Keratinocyte (primary cell): ENCODE data around the gene PRDM10. TPM values are rescaled to one million over a fixed set of nuclear protein-coding genes. Genes with fewer than 3 reads are reported as not detected.

Experiments
- DNase-seq: peaks from one replicate; pipeline ENCODE4 v3.0.0-alpha.2; 2011; ENCODE audit warnings: low read depth, missing footprints, low spot score
- FAIRE-seq: peaks from 2 replicates; lab custom pipeline; 2011; peaks lifted over from hg19 to GRCh38; lab: Jason Lieb, UNC
- H2AFZ ChIP-seq: 2 replicates; pipeline ENCODE4 v1.6.0; 2012; ENCODE audit warnings: low read length, control low read depth, inconsistent platforms; ENCODE audit not compliant: control insufficient read depth
- H3K27ac ChIP-seq: 2 replicates; pipeline ENCODE4 v1.5.1; 2011; ENCODE audit warnings: low read length; ENCODE audit not compliant: control insufficient read depth, insufficient read depth
- H3K27me3 ChIP-seq: 3 replicates; pipeline ENCODE4 v1.6.0; 2011; ENCODE audit warnings: low read length; ENCODE audit not compliant: control insufficient read depth, insufficient read depth; ENCODE audit errors: extremely low read depth
- H3K36me3 ChIP-seq, 2 experiments: 2 replicates in 1 of 2; 3 replicates in 1 of 2; pipeline ENCODE4 v1.5.1; 2011; ENCODE audit warnings: low read length in 2 of 2, mild to moderate bottlenecking in 1 of 2; ENCODE audit not compliant: control insufficient read depth in 2 of 2, insufficient read depth in 2 of 2; ENCODE audit errors: extremely low read depth in 1 of 2
- H3K4me1 ChIP-seq: 3 replicates; pipeline ENCODE4 v1.5.1; 2011; ENCODE audit warnings: low read length; ENCODE audit not compliant: control insufficient read depth, insufficient read depth; ENCODE audit errors: extremely low read depth
- H3K4me2 ChIP-seq: 3 replicates; pipeline ENCODE4 v1.6.0; 2011; ENCODE audit warnings: low read depth, low read length; ENCODE audit not compliant: control insufficient read depth, insufficient read depth; ENCODE audit errors: extremely low read depth
- H3K4me3 ChIP-seq, 3 experiments: fragments of 200-600 bp in 1 of 3; sonication (generic) in 1 of 3; 2 replicates in 2 of 3; 3 replicates in 1 of 3; pipeline ENCODE4 v1.5.1; 2011 to 2016; ENCODE audit warnings: low read length in 3 of 3, mild to moderate bottlenecking in 3 of 3, control low read depth in 2 of 3, inconsistent platforms in 1 of 3, low read depth in 1 of 3, mixed read lengths in 1 of 3, mixed run types in 1 of 3, moderate library complexity in 1 of 3; ENCODE audit not compliant: control insufficient read depth in 2 of 3, insufficient read depth in 2 of 3; ENCODE audit errors: extremely low read depth in 1 of 3
- H3K79me2 ChIP-seq: 2 replicates; pipeline ENCODE4 v1.6.0; 2012; ENCODE audit warnings: low read length; ENCODE audit not compliant: control insufficient read depth, insufficient read depth
- H3K9ac ChIP-seq: 3 replicates; pipeline ENCODE4 v1.6.0; 2011; ENCODE audit warnings: low read length; ENCODE audit not compliant: control insufficient read depth, insufficient read depth; ENCODE audit errors: extremely low read depth
- H3K9me1 ChIP-seq: 3 replicates; pipeline ENCODE4 v1.6.0; 2011; ENCODE audit warnings: low read length; ENCODE audit not compliant: control insufficient read depth, insufficient read depth; ENCODE audit errors: extremely low read depth
- H3K9me3 ChIP-seq: 2 replicates; pipeline ENCODE4 v1.5.1; 2012; ENCODE audit warnings: low read depth, low read length; ENCODE audit not compliant: control insufficient read depth
- H4K20me1 ChIP-seq: 3 replicates; pipeline ENCODE4 v1.6.0; 2011; ENCODE audit warnings: low read length; ENCODE audit not compliant: control insufficient read depth, insufficient read depth; ENCODE audit errors: extremely low read depth
- CTCF ChIP-seq, 3 experiments: IDR thresholded peaks in 1 of 3; conservative IDR thresholded peaks in 1 of 3; optimal IDR thresholded peaks in 1 of 3; 2 replicates in 2 of 3; 3 replicates in 1 of 3; pipeline versions ENCODE3 to v1.5.1; 2011; ENCODE audit warnings: low read length in 3 of 3, mild to moderate bottlenecking in 3 of 3, moderate library complexity in 2 of 3, control low read depth in 1 of 3, inconsistent platforms in 1 of 3; ENCODE audit not compliant: insufficient read depth in 2 of 3; ENCODE audit errors: extremely low read depth in 1 of 3
- EZH2 ChIP-seq: IDR thresholded peaks from one replicate; pipeline ENCODE4 v1.6.1; 2012; ENCODE audit warnings: inconsistent platforms, mild to moderate bottlenecking, low read length, moderate library complexity
- dilution Hi-C: fragments of 300-500 bp; cut with MboI; formaldehyde crosslinking; loops from one replicate; pipeline ENCODE4 v1.7.0; 2020; ENCODE audit warnings: low sequenced_read_pairs; ENCODE audit not compliant: extremely low pct_ligation_motif_present
- polyA plus RNA-seq, 5 experiments: library from polyadenylated mRNA; depleted of rRNA in 3 of 5; stranded (reverse) in 3 of 5; stranded (forward) in 1 of 5; unstranded in 1 of 5; fragments of >200 nt; gene quantifications; 1 replicate in 1 of 5; 2 replicates in 3 of 5; 3 replicates in 1 of 5; pipeline versions ENCODE4 v1.2.1 to v1.2.3, GENCODE V29; 2011 to 2012; ENCODE audit warnings: missing spikeins in 2 of 5, low read depth in 1 of 5, low replicate concordance in 1 of 5

PRDM10 gene
- polyA plus RNA-seq, 1 donor (not counting 4 experiments of a cell fraction or from before 2014, with no cell fraction given): 4.7 TPM

- Histone ChIP-seq H3K9me3 (no peaks in the 10 kb centered on the region), H3K9ac (no peak overlapping the region), H3K27ac (peak overlapping the region; percentile 53), H3K4me3 (no peak overlapping the region), H3K79me2 (no peaks in the 10 kb centered on the region), H3K9me1 (no peaks in the 10 kb centered on the region), H3K4me2 (no peak overlapping the region), H3K4me1 (peaks cover 29% of the 10 kb centered on the region), H2AFZ (peak overlapping the region; percentile 51), H3K27me3 (no peaks in the 10 kb centered on the region), H3K36me3 (no peaks in the 10 kb centered on the region), H4K20me1 (no peaks in the 10 kb centered on the region)
- dilution Hi-C loops: no loop called here
- FAIRE-seq (peak; percentile 94), DNase-seq (no peak)
- no peak for TF ChIP-seq EZH2
- TF ChIP-seq CTCF (optimal IDR thresholded peaks at IDR 0.05 in 1 of 3, IDR thresholded peaks at IDR 0.05 in 1 of 3, conservative IDR thresholded peaks at IDR 0.05 in 1 of 3; ENCODE audit: extremely low read depth in 1 of 3, insufficient read depth in 2 of 3, low read length in 3 of 3): no peak
Observed at GRCh38 chr11:130042093-130042591, 39.5 kb upstream of the PRDM10 start.

DNA sequence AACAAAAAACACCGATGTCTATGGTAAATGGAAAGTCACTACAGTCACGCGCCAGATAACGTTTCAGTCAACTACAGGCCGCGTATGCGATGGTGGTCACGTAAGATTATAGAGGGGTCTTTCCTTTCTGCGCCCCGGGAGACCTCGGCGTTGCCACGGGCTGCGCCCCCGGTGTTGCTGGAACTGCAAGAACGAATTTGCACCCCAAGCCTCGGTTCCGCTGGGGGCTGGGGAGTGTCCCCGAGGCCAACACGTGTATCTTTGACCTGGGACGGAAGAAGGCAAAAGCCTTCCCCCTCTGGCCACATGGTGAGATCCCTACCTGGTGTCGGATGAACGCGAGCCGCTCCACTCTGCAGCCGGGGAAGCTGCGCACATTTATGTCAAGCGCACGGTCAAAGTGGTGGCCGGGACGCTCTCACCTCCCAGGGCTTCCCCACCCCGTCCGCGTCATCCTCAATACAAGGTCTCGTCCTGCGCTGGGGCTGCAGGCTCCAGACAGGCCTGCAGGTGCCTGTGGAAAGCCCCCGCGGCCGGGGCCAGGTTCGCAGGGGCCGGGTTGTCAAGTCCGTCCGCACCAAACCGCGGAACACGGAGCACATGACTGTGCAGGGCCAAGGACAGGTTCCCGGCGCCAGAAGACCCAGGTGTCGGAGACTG lies 37.8 kb upstream of the PRDM10 start:
- Histone ChIP-seq H3K4me1 (peaks cover 34% of the 10 kb centered on the region), H3K4me2 (no peak overlapping the region), H3K27me3 (no peaks in the 10 kb centered on the region), H3K27ac (no peak overlapping the region), H3K9ac (no peak overlapping the region), H2AFZ (no peak overlapping the region), H3K9me3 (no peaks in the 10 kb centered on the region), H3K9me1 (no peaks in the 10 kb centered on the region), H3K4me3 (no peak overlapping the region), H4K20me1 (no peaks in the 10 kb centered on the region), H3K79me2 (no peaks in the 10 kb centered on the region), H3K36me3 (no peaks in the 10 kb centered on the region)
- no peak for TF ChIP-seq CTCF (optimal IDR thresholded peaks at IDR 0.05 in 1 of 3, IDR thresholded peaks at IDR 0.05 in 1 of 3, conservative IDR thresholded peaks at IDR 0.05 in 1 of 3; ENCODE audit: extremely low read depth in 1 of 3, insufficient read depth in 2 of 3, low read length in 3 of 3)
- TF ChIP-seq EZH2: no peak
- no peak for DNase-seq
- no peak for FAIRE-seq
- dilution Hi-C loops: no loop called here
